Vagina (tissue), 2 donors: ENCODE results near the gene SPARCL1. TPM values are rescaled to one million over a fixed set of nuclear protein-coding genes. Genes with fewer than 3 reads are reported as not detected.
"Not testable (repeated sequence)": the region's sequence is repeated elsewhere in the genome, so short reads cannot be mapped to it uniquely, and the experiment has no call there.

Experiments used
- DNase-seq, 2 donors: peaks; one replicate each; pipeline ENCODE4 v3.0.0-alpha.2; 2017; ENCODE audit errors: extremely low spot score in 2 of 2
- H3K27ac ChIP-seq: fragments of 200-600 bp; sonication (generic); one replicate; pipeline ENCODE4 v1.5.1; 2019
- H3K27me3 ChIP-seq: fragments of 200-600 bp; sonication (generic); one replicate; pipeline ENCODE4 v1.5.1; 2019
- H3K36me3 ChIP-seq, 2 donors: fragments of 200-600 bp; sonication (generic); one replicate each; pipeline ENCODE4 v1.5.1; 2017 to 2019
- H3K4me1 ChIP-seq: fragments of 200-600 bp; sonication (generic); one replicate; pipeline ENCODE4 v1.5.1; 2019
- H3K4me3 ChIP-seq, 2 donors: fragments of 200-600 bp; sonication (generic); 1 replicate in 1 of 2; 2 replicates in 1 of 2; pipeline ENCODE4 v1.5.1; 2016 to 2019
- H3K9me3 ChIP-seq: fragments of 200-600 bp; sonication (generic); one replicate; pipeline ENCODE4 v1.5.1; 2019
- CTCF ChIP-seq, 3 experiments: fragments of 450-650 bp in 2 of 3; fragments of 200-600 bp in 1 of 3; sonication (generic) in 1 of 3; IDR thresholded peaks; one replicate each; pipeline ENCODE4 v1.5.1; 2017 to 2019; ENCODE audit warnings: antibody characterized with exemption in 3 of 3, mild to moderate bottlenecking in 2 of 3, moderate library complexity in 2 of 3
- POLR2A ChIP-seq, 2 donors: fragments of 450-650 bp; IDR thresholded peaks; one replicate each; pipeline ENCODE4 v1.6.1; 2017; ENCODE audit warnings: antibody characterized with exemption in 2 of 2, mild to moderate bottlenecking in 2 of 2, moderate library complexity in 2 of 2
- POLR2AphosphoS5 ChIP-seq, 2 donors: sonication (generic); formaldehyde crosslinking; IDR thresholded peaks; one replicate each; pipeline ENCODE4 v1.9.0; 2017; ENCODE audit warnings: antibody characterized with exemption in 2 of 2, mild to moderate bottlenecking in 2 of 2, low read depth in 1 of 2; ENCODE audit not compliant: insufficient read depth in 1 of 2
- intact Hi-C: fragments of 100-400 bp; cut with DNase I; formaldehyde crosslinking; loops from one replicate; pipeline ENCODE4 v1.15.1; 2023
- total RNA-seq: library from RNA; depleted of rRNA; stranded (reverse); fragments of >200 nt; gene quantifications from one replicate; pipeline ENCODE4 v1.2.3, GENCODE V29; 2016

SPARCL1 gene
- total RNA-seq, 1 donor from 2014 or later = 558 TPM

GRCh38 chr4:87461281-87461700 lies 67.9 kb downstream of the SPARCL1 start:
- Histone ChIP-seq H3K36me3 (peaks cover 2 to 11% of the 10 kb centered on the region in 2 donors), H3K9me3 (no peaks in the 10 kb centered on the region), H3K27ac (no peak overlapping the region), H3K4me1 (no peaks in the 10 kb centered on the region), H3K27me3 (no peaks in the 10 kb centered on the region), H3K4me3 (no peak overlapping the region)
- intact Hi-C loops = loop anchor here (5.0 kb wide), 1 partner anchor 99 kb away; no protein-coding TSS in a partner anchor
- DNase-seq = no peak
- TF ChIP-seq CTCF (IDR thresholded peaks at IDR 0.05) (no peak), POLR2AphosphoS5 (IDR thresholded peaks at IDR 0.05; ENCODE audit: insufficient read depth in 1 of 2, low read depth in 1 of 2) (no peak), POLR2A (IDR thresholded peaks at IDR 0.05) (no peak)

GRCh38 chr4:87458913-87459312 lies 70.3 kb downstream of the SPARCL1 start:
- intact Hi-C loops = no loop called here
- TF ChIP-seq POLR2A (IDR thresholded peaks at IDR 0.05) = no peak
- no peak for TF ChIP-seq CTCF (IDR thresholded peaks at IDR 0.05)
- TF ChIP-seq POLR2AphosphoS5 (IDR thresholded peaks at IDR 0.05; ENCODE audit: insufficient read depth in 1 of 2, low read depth in 1 of 2) = no peak
- Histone ChIP-seq H3K4me1 (no peaks in the 10 kb centered on the region), H3K27ac (no peak overlapping the region), H3K27me3 (no peaks in the 10 kb centered on the region), H3K4me3 (no peak overlapping the region), H3K9me3 (no peaks in the 10 kb centered on the region), H3K36me3 (peaks cover 2 to 22% of the 10 kb centered on the region in 2 donors)
- DNase-seq = no peak

GRCh38 chr4:87451537-87451936 lies 77.6 kb downstream of the SPARCL1 start:
- TF ChIP-seq CTCF (IDR thresholded peaks at IDR 0.05) (no peak), POLR2A (IDR thresholded peaks at IDR 0.05) (no peak), POLR2AphosphoS5 (IDR thresholded peaks at IDR 0.05; ENCODE audit: insufficient read depth in 1 of 2, low read depth in 1 of 2) (no peak)
- Histone ChIP-seq H3K9me3 (no peaks in the 10 kb centered on the region), H3K36me3 (peaks cover 0 to 44% of the 10 kb centered on the region in 2 donors), H3K4me1 (no peaks in the 10 kb centered on the region), H3K27ac (no peak overlapping the region), H3K27me3 (no peaks in the 10 kb centered on the region), H3K4me3 (no peak overlapping the region)
- intact Hi-C loops = no loop called here
- no peak for DNase-seq

GRCh38 chr4:87446375-87446774 lies 82.8 kb downstream of the SPARCL1 start:
- intact Hi-C loops, H3K27ac ChIP-seq, DNase-seq: not testable (repeated sequence)

GRCh38 chr4:87445964-87446363 lies 83.2 kb downstream of the SPARCL1 start:
- H3K27ac ChIP-seq = no peak overlapping the region
- no peak for DNase-seq
- no peaks in the 10 kb centered on the region for H3K9me3 ChIP-seq
- TF ChIP-seq POLR2AphosphoS5 (IDR thresholded peaks at IDR 0.05; ENCODE audit: insufficient read depth in 1 of 2, low read depth in 1 of 2) = no peak
- no peak for TF ChIP-seq POLR2A (IDR thresholded peaks at IDR 0.05)
- no peak for TF ChIP-seq CTCF (IDR thresholded peaks at IDR 0.05)
- H3K4me1 ChIP-seq = no peaks in the 10 kb centered on the region
- peaks cover 0 to 37% of the 10 kb centered on the region in 2 donors for H3K36me3 ChIP-seq
- no peaks in the 10 kb centered on the region for H3K27me3 ChIP-seq
- H3K4me3 ChIP-seq = no peak overlapping the region
- intact Hi-C loops = no loop called here

More at GRCh38 chr4:87446375-87446774, 82.8 kb downstream of the SPARCL1 start:
- peaks cover 0 to 41% of the 10 kb centered on the region in 2 donors for H3K36me3 ChIP-seq
- H3K27me3 ChIP-seq, H3K9me3 ChIP-seq, H3K4me1 ChIP-seq, H3K4me3 ChIP-seq: not testable (repeated sequence)
